H1 (cell line): Measurements from ENCODE around the gene LDLRAD1. TPM values are rescaled to one million over a fixed set of nuclear protein-coding genes. Genes with fewer than 3 reads are reported as not detected.

ENCODE experiments used
- CTCF ChIA-PET: fragments of 300-600 bp; sonication (Branson Sonifier 250); formaldehyde crosslinking; loops from one replicate; lab custom pipeline; 2021; ENCODE audit not compliant: partially characterized antibody; lab: Charles Lee
- POLR2A ChIA-PET: fragments of 300-600 bp; sonication (Branson Sonifier 250); formaldehyde crosslinking; loops from one replicate; lab custom pipeline; 2021; ENCODE audit warnings: inconsistent platforms; ENCODE audit not compliant: partially characterized antibody; lab: Charles Lee
- DNase-seq, 2 experiments: peaks; one replicate each; pipeline versions ENCODE4 v3.0.0 to v3.0.0-alpha.2; 2010 to 2022; ENCODE audit warnings: low spot score in 2 of 2, low read depth in 1 of 2, mixed read lengths in 1 of 2
- FAIRE-seq: peaks from 2 replicates; lab custom pipeline; 2011; peaks lifted over from hg19 to GRCh38; lab: Jason Lieb, UNC
- H2AFZ ChIP-seq: 2 replicates; pipeline ENCODE4 v1.8.1; 2012; ENCODE audit warnings: low read length, inconsistent platforms
- H2AK5ac ChIP-seq: 2 replicates; pipeline ENCODE4 v1.6.1; 2013; ENCODE audit warnings: low read depth, low read length
- H2BK120ac ChIP-seq: replicated peaks from 2 replicates; pipeline ENCODE3; 2013; ENCODE audit warnings: low read depth, low read length, inconsistent platforms
- H2BK12ac ChIP-seq: 2 replicates; pipeline ENCODE4 v1.6.1; 2013; ENCODE audit warnings: low read depth, low read length
- H2BK15ac ChIP-seq: 2 replicates; pipeline ENCODE4 v1.6.1; 2013; ENCODE audit warnings: low read length
- H2BK20ac ChIP-seq: 2 replicates; pipeline ENCODE4 v1.6.1; 2013; ENCODE audit warnings: low read length
- H2BK5ac ChIP-seq: 2 replicates; pipeline ENCODE4 v1.6.1; 2013; ENCODE audit warnings: low read depth, low read length
- H3K14ac ChIP-seq: 2 replicates; pipeline ENCODE4 v1.6.1; 2013; ENCODE audit warnings: inconsistent platforms; ENCODE audit not compliant: insufficient read length
- H3K18ac ChIP-seq: 2 replicates; pipeline ENCODE4 v1.6.1; 2013; ENCODE audit warnings: low read length; ENCODE audit errors: extremely low read depth
- H3K23ac ChIP-seq: 2 replicates; pipeline ENCODE4 v1.6.1; 2013; ENCODE audit warnings: inconsistent platforms; ENCODE audit not compliant: insufficient read length
- H3K23me2 ChIP-seq: 2 replicates; pipeline ENCODE4 v1.6.1; 2013; ENCODE audit warnings: low read depth, low read length
- H3K27ac ChIP-seq: 2 replicates; pipeline ENCODE4 v1.6.1; 2011; ENCODE audit warnings: low read depth, low read length, inconsistent platforms
- H3K27me3 ChIP-seq, 4 experiments: replicated peaks in 1 of 4; 1 replicate in 1 of 4; 2 replicates in 3 of 4; pipeline versions ENCODE4 v1.6.1 to v1.8.1; 2011 to 2013; ENCODE audit warnings: low read length in 3 of 4, mild to moderate bottlenecking in 3 of 4, inconsistent platforms in 2 of 4, mixed read lengths in 2 of 4, moderate library complexity in 1 of 4; ENCODE audit not compliant: control insufficient read depth in 3 of 4, insufficient read depth in 3 of 4; ENCODE audit errors: extremely low read depth in 1 of 4
- H3K36me3 ChIP-seq, 4 experiments: 2 replicates each; pipeline versions ENCODE4 v1.6.1 to v1.8.1; 2011 to 2013; ENCODE audit warnings: mild to moderate bottlenecking in 4 of 4, low read length in 3 of 4, moderate library complexity in 2 of 4, control low read depth in 1 of 4, inconsistent platforms in 1 of 4; ENCODE audit not compliant: insufficient read depth in 4 of 4, control insufficient read depth in 2 of 4
- H3K4ac ChIP-seq: replicated peaks from 2 replicates; pipeline ENCODE3; 2013; ENCODE audit warnings: low read length, low read depth, mixed read lengths, inconsistent platforms; ENCODE audit not compliant: insufficient read length
- H3K4me1 ChIP-seq, 4 experiments: replicated peaks in 1 of 4; 1 replicate in 1 of 4; 2 replicates in 3 of 4; pipeline versions ENCODE4 v1.6.1 to v1.8.1; 2011 to 2013; ENCODE audit warnings: low read length in 3 of 4, inconsistent platforms in 2 of 4, mixed read lengths in 1 of 4; ENCODE audit not compliant: insufficient read depth in 4 of 4, control insufficient read depth in 3 of 4
- H3K4me2 ChIP-seq, 2 experiments: 2 replicates each; pipeline versions ENCODE4 v1.6.1 to v1.8.1; 2011 to 2013; ENCODE audit warnings: low read depth in 2 of 2, low read length in 2 of 2, control low read depth in 1 of 2, inconsistent platforms in 1 of 2, mild to moderate bottlenecking in 1 of 2; ENCODE audit not compliant: insufficient read depth in 1 of 2
- H3K4me3 ChIP-seq, 4 experiments: fragments of 200-600, 300-600 bp in 1 of 4; sonication (generic), shearing (Covaris generic), sonication (Bioruptor Twin) in 1 of 4; 2 replicates each; pipeline versions ENCODE4 v1.5.1 to v1.8.1; 2011 to 2016; ENCODE audit warnings: low read length in 4 of 4, low read depth in 3 of 4, control low read depth in 2 of 4, inconsistent platforms in 2 of 4, mild to moderate bottlenecking in 2 of 4, mixed read lengths in 1 of 4, moderate library complexity in 1 of 4; ENCODE audit not compliant: insufficient read depth in 2 of 4; ENCODE audit errors: extremely low read depth in 1 of 4
- H3K56ac ChIP-seq: replicated peaks from 2 replicates; pipeline ENCODE3; 2013; ENCODE audit warnings: low read depth, mild to moderate bottlenecking, mixed read lengths, low read length, inconsistent platforms; ENCODE audit not compliant: insufficient read length
- H3K79me1 ChIP-seq: 2 replicates; pipeline ENCODE4 v1.6.1; 2013; ENCODE audit warnings: low read depth, low read length, control low read depth
- H3K79me2 ChIP-seq, 2 experiments: 2 replicates each; pipeline versions ENCODE4 v1.6.1 to v1.8.1; 2012 to 2013; ENCODE audit warnings: low read length in 2 of 2, mild to moderate bottlenecking in 2 of 2, inconsistent platforms in 1 of 2; ENCODE audit not compliant: insufficient read depth in 2 of 2, control insufficient read depth in 1 of 2
- H3K9ac ChIP-seq, 4 experiments: replicated peaks in 1 of 4; 1 replicate in 1 of 4; 2 replicates in 3 of 4; pipeline versions ENCODE4 v1.6.1 to v1.8.1; 2011 to 2013; ENCODE audit warnings: low read depth in 3 of 4, low read length in 3 of 4, control low read depth in 2 of 4, mild to moderate bottlenecking in 2 of 4, moderate library complexity in 2 of 4, inconsistent platforms in 1 of 4; ENCODE audit errors: extremely low read depth in 1 of 4
- H3K9me3 ChIP-seq, 2 experiments: 2 replicates each; pipeline versions ENCODE4 v1.6.1 to v1.8.1; 2012 to 2013; ENCODE audit warnings: mild to moderate bottlenecking in 2 of 2, moderate library complexity in 2 of 2, control low read depth in 1 of 2, inconsistent platforms in 1 of 2, low read depth in 1 of 2, low read length in 1 of 2, mixed read lengths in 1 of 2; ENCODE audit not compliant: insufficient read depth in 2 of 2
- H4K20me1 ChIP-seq, 2 experiments: replicated peaks in 1 of 2; 2 replicates each; pipeline versions ENCODE3 to v1.8.1; 2011 to 2013; ENCODE audit warnings: inconsistent platforms in 2 of 2, low read length in 2 of 2, mild to moderate bottlenecking in 1 of 2; ENCODE audit not compliant: insufficient read depth in 2 of 2, control insufficient read depth in 1 of 2
- H4K5ac ChIP-seq: 2 replicates; pipeline ENCODE4 v1.6.1; 2013; ENCODE audit warnings: low read length, low read depth, mixed read lengths, inconsistent platforms; ENCODE audit not compliant: insufficient read length
- H4K8ac ChIP-seq: 2 replicates; pipeline ENCODE4 v1.8.0; 2013; ENCODE audit warnings: mild to moderate bottlenecking, moderate library complexity, low read length, inconsistent platforms; ENCODE audit not compliant: insufficient read depth; ENCODE audit errors: extremely low read depth
- H4K91ac ChIP-seq: replicated peaks from 2 replicates; pipeline ENCODE3; 2013; ENCODE audit warnings: low read length, mixed read lengths, inconsistent platforms; ENCODE audit not compliant: insufficient read length
- ASH2L ChIP-seq: fragments of 200-600, 300-600 bp; sonication (generic); IDR thresholded peaks from one replicate; pipeline ENCODE4 v1.7.1; 2017; ENCODE audit warnings: low read length
- BRCA1 ChIP-seq: IDR thresholded peaks from 2 replicates; pipeline ENCODE4 v1.6.1; 2012; ENCODE audit warnings: low read depth, low read length, improper control_type of control experiment
- EZH2 ChIP-seq: fragments of 200-600 bp; sonication (generic); IDR thresholded peaks from 2 replicates; pipeline ENCODE4 v1.7.1; 2012; ENCODE audit warnings: low read depth, mild to moderate bottlenecking, moderate library complexity, low read length, inconsistent platforms; ENCODE audit not compliant: severe bottlenecking
- GABPA ChIP-seq: IDR thresholded peaks from 2 replicates; pipeline ENCODE4 v1.6.1; 2011; ENCODE audit warnings: mild to moderate bottlenecking, low read length, moderate library complexity, borderline replicate concordance; ENCODE audit not compliant: insufficient read depth
- GTF2F1 ChIP-seq: IDR thresholded peaks from 2 replicates; pipeline ENCODE4 v1.6.1; 2012; ENCODE audit warnings: low read depth, low read length, improper control_type of control experiment, borderline replicate concordance
- NANOG ChIP-seq: IDR thresholded peaks from 2 replicates; pipeline ENCODE4 v1.6.1; 2011; ENCODE audit warnings: low read length, low read depth, mild to moderate bottlenecking, inconsistent platforms; ENCODE audit not compliant: insufficient read depth, poor library complexity, severe bottlenecking
- PHF8 ChIP-seq: fragments of 200-600 bp; sonication (generic); conservative IDR thresholded peaks from 2 replicates; pipeline ENCODE4 v1.7.1; 2012; ENCODE audit warnings: low read depth, mild to moderate bottlenecking, inconsistent platforms, low read length, moderate library complexity
- SP2 ChIP-seq: IDR thresholded peaks from 2 replicates; pipeline ENCODE4 v1.6.1; 2012; ENCODE audit warnings: mild to moderate bottlenecking, low read length, inconsistent platforms
- SP4 ChIP-seq: IDR thresholded peaks from 2 replicates; pipeline ENCODE4 v1.6.1; 2012; ENCODE audit warnings: low read length, inconsistent platforms
- SRF ChIP-seq: IDR thresholded peaks from 2 replicates; pipeline ENCODE4 v1.6.1; 2011; ENCODE audit warnings: mild to moderate bottlenecking, low read depth, low read length, moderate library complexity
- TCF12 ChIP-seq: IDR thresholded peaks from 2 replicates; pipeline ENCODE4 v1.6.1; 2011; ENCODE audit warnings: low read depth, mild to moderate bottlenecking, low read length
- TEAD4 ChIP-seq: IDR thresholded peaks from 2 replicates; pipeline ENCODE4 v1.6.1; 2012; ENCODE audit warnings: low read depth, low read length, inconsistent platforms, mixed read lengths
- WGBS, 2 experiments: shearing (Covaris generic) in 1 of 2; methylation state at CpG; one replicate each; pipeline versions ENCODE4 v1.1.6 to v1.1.7; 2013 to 2015; ENCODE audit warnings: low lambda C conversion rate in 2 of 2, mixed read lengths in 2 of 2, inconsistent platforms in 1 of 2, low coverage in 1 of 2, missing lambda C conversion rate in 1 of 2; ENCODE audit not compliant: insufficient replicate concordance in 2 of 2, insufficient coverage in 1 of 2, insufficient read length in 1 of 2; ENCODE audit errors: extremely low coverage in 1 of 2, missing lambda C conversion rate in 1 of 2; 5-methylcytosine and 5-hydroxymethylcytosine counted together
- polyA plus RNA-seq, 7 experiments: library from polyadenylated mRNA; depleted of rRNA in 3 of 7; stranded (reverse) in 5 of 7; unstranded in 2 of 7; fragments of >200 nt in 5 of 7; fragments of 200-250 nt in 2 of 7; gene quantifications; 1 replicate in 5 of 7; 2 replicates in 1 of 7; 4 replicates in 1 of 7; pipeline versions ENCODE4 v1.2.1 to v1.2.3, GENCODE V29; 2011 to 2013; ENCODE audit warnings: missing spikeins in 2 of 7, mixed read lengths in 2 of 7
- total RNA-seq: library from RNA; stranded (reverse); fragmentation: NEBNext Ultra II Directional; extraction: Animal tissue kit (Norgen Biotek cat#: 25700); gene quantifications from 2 replicates; pipeline ENCODE4 v1.2.1, GENCODE V29; 2021

LDLRAD1 gene
- total and polyA plus RNA-seq, 2 of the 8 experiments (the other 6 are each of a cell fraction or from before 2014, with no cell fraction given): not detected

GRCh38 chr1:53971718-53972117, 46.3 kb downstream of the LDLRAD1 start:
- Histone ChIP-seq H2AFZ (no peak overlapping the region), H3K23me2 (no peaks in the 10 kb centered on the region), H3K27ac (no peak overlapping the region), H3K56ac (no peak overlapping the region), H3K4me3 (no peak overlapping the region), H2AK5ac (no peak overlapping the region), H3K4me2 (no peak overlapping the region), H4K20me1 (no peaks in the 10 kb centered on the region), H2BK15ac (no peak overlapping the region), H2BK12ac (no peak overlapping the region), H4K5ac (no peak overlapping the region), H3K14ac (no peak overlapping the region), H3K27me3 (no peaks in the 10 kb centered on the region), H4K8ac (no peak overlapping the region), H2BK120ac (no peak overlapping the region), H3K4ac (no peak overlapping the region), H2BK20ac (no peak overlapping the region), H3K18ac (no peak overlapping the region), H3K23ac (no peak overlapping the region), H3K79me1 (no peaks in the 10 kb centered on the region), H3K79me2 (no peaks in the 10 kb centered on the region), H3K9ac (no peak overlapping the region), H3K9me3 (no peaks in the 10 kb centered on the region), H2BK5ac (no peak overlapping the region), H4K91ac (no peak overlapping the region), H3K4me1 (no peaks in the 10 kb centered on the region), H3K36me3 (peaks cover 2 to 28% (median 11%) of the 10 kb centered on the region in 4 experiments; a peak in 7 of 8 replicates)
- ChIA-PET CTCF (interaction anchor here (1.3 to 2.9 kb wide), 4 partner anchors 11 to 99 kb away, joined by 3 to 19 read pairs (median 4); no protein-coding TSS in a partner anchor), POLR2A (interaction anchor here (1.1 kb wide), 1 partner anchor 11 kb away, joined by 3 read pairs; no protein-coding TSS in a partner anchor)
- 91% methylated on average over 2 of the region's 2 CpGs; no CpG with 5 or more reads in 1 of the 2 experiments for WGBS, 2 experiments
- FAIRE-seq (no peak), DNase-seq (no peak)
- TF ChIP-seq PHF8 (no peak), NANOG (no peak), SP4 (no peak), ASH2L (no peak), SP2 (no peak), BRCA1 (no peak), TEAD4 (no peak), TCF12 (no peak), GTF2F1 (no peak), EZH2 (no peak), SRF (no peak), GABPA (no peak)
